Subcutaneous abdominal adipose tissue (tissue), 5 donors: ENCODE measurements around the gene IPPK.
A peak's percentile ranks its signal among the peaks of the same experiment; 100 is the strongest.

Source experiments
- H3K27ac ChIP-seq: one replicate; pipeline ENCODE4 v1.7.0; 2013; ENCODE audit warnings: low read depth, mild to moderate bottlenecking, inconsistent platforms, low read length, moderate library complexity
- H3K27me3 ChIP-seq, 5 donors: one replicate each; pipeline ENCODE4 v1.7.0; 2013; ENCODE audit warnings: low read length in 5 of 5, inconsistent platforms in 1 of 5; ENCODE audit not compliant: control insufficient read depth in 5 of 5, insufficient read depth in 4 of 5
- H3K36me3 ChIP-seq, 5 donors: one replicate each; pipeline ENCODE4 v1.7.0; 2013; ENCODE audit warnings: low read length in 5 of 5; ENCODE audit not compliant: control insufficient read depth in 5 of 5, insufficient read depth in 5 of 5
- H3K4me1 ChIP-seq, 5 donors: one replicate each; pipeline ENCODE4 v1.7.0; 2013; ENCODE audit warnings: low read length in 5 of 5, mild to moderate bottlenecking in 3 of 5, moderate library complexity in 1 of 5; ENCODE audit not compliant: control insufficient read depth in 5 of 5, insufficient read depth in 5 of 5
- H3K4me3 ChIP-seq, 5 donors: one replicate each; pipeline ENCODE4 v1.7.0; 2013; ENCODE audit warnings: low read length in 5 of 5, low read depth in 1 of 5
- H3K9ac ChIP-seq, 5 donors: one replicate each; pipeline ENCODE4 v1.7.0; 2013; ENCODE audit warnings: low read length in 5 of 5, mild to moderate bottlenecking in 4 of 5, moderate library complexity in 3 of 5
- H3K9me3 ChIP-seq, 5 donors: one replicate each; pipeline ENCODE4 v1.7.0; 2013; ENCODE audit warnings: low read length in 5 of 5; ENCODE audit not compliant: control insufficient read depth in 5 of 5
- donor health status: healthy.
- donor health status: healthy.
- donor health status: healthy.
- donor health status: healthy.
- donor health status: healthy.

Gene IPPK

GRCh38 chr9:92713528-92713927 lies 43.6 kb upstream of the IPPK start:
- peaks cover 3 to 19% (median 9%) of the 10 kb centered on the region in 5 donors for H3K4me1 ChIP-seq
- H3K4me3 ChIP-seq: no peak overlapping the region
- no peak overlapping the region for H3K27ac ChIP-seq
- H3K36me3 ChIP-seq: peaks cover 8 to 86% (median 78%) of the 10 kb centered on the region in 5 donors
- no peak overlapping the region for H3K9ac ChIP-seq
- no peaks in the 10 kb centered on the region for H3K27me3 ChIP-seq
- no peaks in the 10 kb centered on the region for H3K9me3 ChIP-seq

GRCh38 chr9:92712767-92713166 lies 42.8 kb upstream of the IPPK start:
- peaks cover 3 to 19% (median 9%) of the 10 kb centered on the region in 5 donors for H3K4me1 ChIP-seq
- H3K27me3 ChIP-seq: no peaks in the 10 kb centered on the region
- H3K9ac ChIP-seq: no peak overlapping the region
- H3K4me3 ChIP-seq: no peak overlapping the region
- no peak overlapping the region for H3K27ac ChIP-seq
- no peaks in the 10 kb centered on the region for H3K9me3 ChIP-seq
- peaks cover 8 to 79% (median 70%) of the 10 kb centered on the region in 5 donors for H3K36me3 ChIP-seq

- H3K36me3 ChIP-seq: peaks cover 8 to 69% (median 61%) of the 10 kb centered on the region in 5 donors
- H3K9ac ChIP-seq: no peak overlapping the region
- H3K9me3 ChIP-seq: no peaks in the 10 kb centered on the region
- H3K4me1 ChIP-seq: peaks cover 3 to 19% (median 9%) of the 10 kb centered on the region in 5 donors
- peak overlapping the region in 2 of 5 donors; percentile 6 to 26 for H3K4me3 ChIP-seq
- no peak overlapping the region for H3K27ac ChIP-seq
- H3K27me3 ChIP-seq: no peaks in the 10 kb centered on the region
Observed at GRCh38 chr9:92711844-92712243, 41.9 kb upstream of the IPPK start.

GRCh38 chr9:92711146-92711545 lies 41.2 kb upstream of the IPPK start:
- Histone ChIP-seq H3K36me3 (peaks cover 8 to 67% (median 61%) of the 10 kb centered on the region in 5 donors), H3K9ac (no peak overlapping the region), H3K27ac (no peak overlapping the region), H3K9me3 (no peaks in the 10 kb centered on the region), H3K4me3 (no peak overlapping the region), H3K27me3 (no peaks in the 10 kb centered on the region), H3K4me1 (peaks cover 0 to 16% (median 6%) of the 10 kb centered on the region in 5 donors)

- no peaks in the 10 kb centered on the region for H3K9me3 ChIP-seq
- peaks cover 0 to 10% (median 0%) of the 10 kb centered on the region in 5 donors for H3K4me1 ChIP-seq
- H3K9ac ChIP-seq: no peak overlapping the region
- no peak overlapping the region for H3K4me3 ChIP-seq
- H3K27ac ChIP-seq: no peak overlapping the region
- H3K27me3 ChIP-seq: no peaks in the 10 kb centered on the region
- H3K36me3 ChIP-seq: peaks cover 8 to 59% (median 55%) of the 10 kb centered on the region in 5 donors
Observed at GRCh38 chr9:92710368-92710767, 40.4 kb upstream of the IPPK start.

GRCh38 chr9:92709954-92710353 lies 40.0 kb upstream of the IPPK start:
- H3K27ac ChIP-seq: no peak overlapping the region
- no peak overlapping the region for H3K9ac ChIP-seq
- no peaks in the 10 kb centered on the region for H3K27me3 ChIP-seq
- peaks cover 0 to 10% (median 0%) of the 10 kb centered on the region in 5 donors for H3K4me1 ChIP-seq
- H3K4me3 ChIP-seq: no peak overlapping the region
- H3K9me3 ChIP-seq: no peaks in the 10 kb centered on the region
- peaks cover 8 to 55% (median 51%) of the 10 kb centered on the region in 5 donors for H3K36me3 ChIP-seq

GRCh38 chr9:92709240-92709639 lies 39.3 kb upstream of the IPPK start:
- Histone ChIP-seq H3K4me3 (no peak overlapping the region), H3K4me1 (peaks cover 0 to 10% (median 0%) of the 10 kb centered on the region in 5 donors), H3K9ac (no peak overlapping the region), H3K27me3 (no peaks in the 10 kb centered on the region), H3K36me3 (peaks cover 8 to 48% (median 44%) of the 10 kb centered on the region in 5 donors), H3K9me3 (no peaks in the 10 kb centered on the region), H3K27ac (no peak overlapping the region)

- H3K9me3 ChIP-seq: no peaks in the 10 kb centered on the region
- H3K9ac ChIP-seq: no peak overlapping the region
- no peak overlapping the region for H3K27ac ChIP-seq
- H3K4me1 ChIP-seq: peaks cover 0 to 10% (median 0%) of the 10 kb centered on the region in 5 donors
- H3K4me3 ChIP-seq: no peak overlapping the region
- H3K36me3 ChIP-seq: peaks cover 8 to 32% (median 27%) of the 10 kb centered on the region in 5 donors
- no peaks in the 10 kb centered on the region for H3K27me3 ChIP-seq
Observed at GRCh38 chr9:92707530-92707929, 37.6 kb upstream of the IPPK start.

- Histone ChIP-seq H3K36me3 (peaks cover 8 to 25% (median 23%) of the 10 kb centered on the region in 5 donors), H3K4me1 (peaks cover 0 to 5% (median 0%) of the 10 kb centered on the region in 5 donors), H3K9me3 (no peaks in the 10 kb centered on the region), H3K27me3 (no peaks in the 10 kb centered on the region), H3K4me3 (no peak overlapping the region), H3K9ac (peak overlapping the region in 2 of 5 donors; percentile 8 to 35), H3K27ac (no peak overlapping the region)
Observed at GRCh38 chr9:92706218-92706940, 36.4 kb upstream of the IPPK start.

GRCh38 chr9:92704528-92704927 lies 34.6 kb upstream of the IPPK start:
- peaks cover 3 to 8% (median 7%) of the 10 kb centered on the region in 5 donors for H3K36me3 ChIP-seq
- no peaks in the 10 kb centered on the region for H3K4me1 ChIP-seq
- no peak overlapping the region for H3K27ac ChIP-seq
- no peaks in the 10 kb centered on the region for H3K27me3 ChIP-seq
- H3K4me3 ChIP-seq: no peak overlapping the region
- H3K9ac ChIP-seq: no peak overlapping the region
- no peaks in the 10 kb centered on the region for H3K9me3 ChIP-seq
